Kasumi-1 (cell line): ENCODE data around the gene TMEM47.

Experiments
- DNase-seq, 2 experiments: peaks; one replicate each; lab custom pipeline; 2025; lab: John Stamatoyannopoulos, UW

TMEM47 gene

GRCh38 chrX:34585561-34585960 is 71.5 kb downstream of the TMEM47 start:
- DNase-seq: no peak

GRCh38 chrX:34584781-34585180 is 72.3 kb downstream of the TMEM47 start:
- no peak for DNase-seq

- no peak for DNase-seq
Measured at GRCh38 chrX:34580069-34580468, 77.0 kb downstream of the TMEM47 start.

DNA sequence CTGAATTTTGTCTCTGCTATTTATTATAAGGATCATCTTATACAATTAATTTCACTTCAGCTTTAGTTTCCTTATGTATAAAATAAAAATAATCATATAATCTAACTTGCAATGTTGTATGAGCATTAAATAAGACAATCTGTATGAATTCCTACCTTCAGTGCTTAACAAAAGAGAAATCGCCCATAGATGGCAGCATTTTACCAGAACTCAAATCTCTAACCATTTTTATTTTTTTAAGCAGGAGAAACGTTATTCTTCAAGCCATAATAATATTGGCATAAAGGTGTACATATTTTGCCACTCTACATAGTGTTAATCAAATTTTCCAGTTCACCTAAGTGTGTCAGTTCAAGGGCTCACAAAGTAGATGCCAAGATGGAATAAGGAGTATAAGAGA is 78.8 kb downstream of the TMEM47 start:
- peak; percentile 38 to 40 for DNase-seq
